GM12891 (cell line): ENCODE results near the gene CRACR2B.

Experiments
- DNase-seq: peaks from one replicate; pipeline ENCODE4 v3.0.0; 2011; ENCODE audit warnings: low spot score; ENCODE audit not compliant: insufficient read length
- FAIRE-seq: peaks from 2 replicates; lab custom pipeline; 2011; peaks lifted over from hg19 to GRCh38; lab: Jason Lieb, UNC
- PAX5 ChIP-seq: IDR thresholded peaks from 2 replicates; pipeline ENCODE4 v1.6.1; 2011; ENCODE audit warnings: low read length, moderate library complexity, mild to moderate bottlenecking; ENCODE audit not compliant: insufficient read depth, severe bottlenecking
- POLR2A ChIP-seq: IDR thresholded peaks from 2 replicates; pipeline ENCODE4 v1.6.1; 2011; ENCODE audit warnings: low read depth, low read length, control low read depth
- POLR2AphosphoS5 ChIP-seq: IDR thresholded peaks from 2 replicates; pipeline ENCODE4 v1.6.1; 2011; ENCODE audit warnings: low read depth, low read length, control low read depth
- POU2F2 ChIP-seq: IDR thresholded peaks from 2 replicates; pipeline ENCODE4 v1.6.1; 2011; ENCODE audit warnings: low read depth, mild to moderate bottlenecking, control low read depth, low read length, moderate library complexity
- SPI1 ChIP-seq: IDR thresholded peaks from 2 replicates; pipeline ENCODE4 v1.6.1; 2011; ENCODE audit warnings: low read depth, low read length, control low read depth
- TAF1 ChIP-seq: IDR thresholded peaks from 2 replicates; pipeline ENCODE4 v1.6.1; 2011; ENCODE audit warnings: low read depth, low read length, control low read depth

The CRACR2B gene

GRCh38 chr11:819943-820649 lies 7.6 kb upstream of the CRACR2B start:
- TF ChIP-seq POU2F2 = no peak
- TF ChIP-seq TAF1 = 0 out of 2 replicates have a peak, but pooled peaks have one; percentile 10
- FAIRE-seq (no peak), DNase-seq (peak; percentile 92)

- DNase-seq (no peak), FAIRE-seq (no peak)
- TF ChIP-seq POU2F2 (no peak), POLR2A (no peak), POLR2AphosphoS5 (no peak), SPI1 (no peak), TAF1 (no peak), PAX5 (no peak)
These were observed 6.8 kb upstream of the CRACR2B start for GRCh38 chr11:820655-821511.

- FAIRE-seq = no peak
- DNase-seq = no peak
- TF ChIP-seq POU2F2 (no peak), PAX5 (no peak), POLR2A (no peak), SPI1 (no peak), TAF1 (no peak), POLR2AphosphoS5 (no peak)
These were observed 6.0 kb upstream of the CRACR2B start for GRCh38 chr11:821512-822371.

- no peak for TF ChIP-seq PAX5
- TF ChIP-seq POLR2A = no peak
- FAIRE-seq (no peak), DNase-seq (no peak)
These were observed 4.1 kb upstream of the CRACR2B start for GRCh38 chr11:823441-824291.

DNA sequence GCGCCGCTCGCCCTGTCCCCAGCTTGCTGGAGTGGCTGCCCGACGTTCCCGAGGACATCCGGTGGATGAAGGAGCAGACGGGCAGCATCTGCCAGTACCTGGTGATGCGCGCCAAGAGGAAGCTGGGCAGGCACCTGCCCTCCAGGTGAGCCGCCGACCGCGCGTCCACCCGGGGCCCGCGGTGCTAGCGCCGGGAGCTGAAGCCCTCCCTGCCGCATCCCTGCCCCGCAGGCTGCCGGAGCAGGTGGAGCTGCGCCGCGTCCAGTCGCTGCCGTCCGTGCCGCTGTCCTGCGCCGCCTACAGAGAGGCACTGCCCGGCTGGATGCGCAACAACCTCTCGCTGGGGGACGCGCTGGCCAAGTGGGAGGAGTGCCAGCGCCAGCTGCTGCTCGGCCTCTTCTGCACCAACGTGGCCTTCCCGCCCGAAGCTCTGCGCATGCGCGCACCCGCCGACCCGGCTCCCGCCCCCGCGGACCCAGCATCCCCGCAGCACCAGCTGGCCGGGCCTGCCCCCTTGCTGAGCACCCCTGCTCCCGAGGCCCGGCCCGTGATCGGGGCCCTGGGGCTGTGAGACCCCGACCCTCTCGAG lies 3.3 kb upstream of the CRACR2B start:
- FAIRE-seq = no peak
- DNase-seq = no peak
- no peak for TF ChIP-seq POLR2AphosphoS5
- TF ChIP-seq TAF1 = no peak
- no peak for TF ChIP-seq PAX5
- TF ChIP-seq POLR2A = no peak
- TF ChIP-seq POU2F2 = no peak
- no peak for TF ChIP-seq SPI1

DNA sequence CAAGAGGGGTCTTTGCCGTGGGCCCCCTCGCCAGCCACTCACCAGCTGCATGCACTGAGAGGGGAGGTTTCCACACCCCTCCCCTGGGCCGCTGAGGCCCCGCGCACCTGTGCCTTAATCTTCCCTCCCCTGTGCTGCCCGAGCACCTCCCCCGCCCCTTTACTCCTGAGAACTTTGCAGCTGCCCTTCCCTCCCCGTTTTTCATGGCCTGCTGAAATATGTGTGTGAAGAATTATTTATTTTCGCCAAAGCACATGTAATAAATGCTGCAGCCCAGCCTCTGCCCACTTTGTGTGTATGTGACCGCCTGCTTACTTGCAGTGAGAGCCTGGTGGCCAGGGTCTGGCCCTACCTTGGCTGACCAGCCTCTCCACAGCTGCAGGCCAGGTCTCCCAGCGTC lies 2.8 kb upstream of the CRACR2B start:
- FAIRE-seq = no peak
- no peak for DNase-seq
- TF ChIP-seq POLR2AphosphoS5 = no peak
- TF ChIP-seq POU2F2 = no peak
- TF ChIP-seq PAX5 = no peak
- no peak for TF ChIP-seq SPI1
- no peak for TF ChIP-seq POLR2A
- TF ChIP-seq TAF1 = no peak

GRCh38 chr11:825366-826226 lies 2.1 kb upstream of the CRACR2B start:
- FAIRE-seq (no peak), DNase-seq (no peak)
- no peak for TF ChIP-seq POU2F2
- no peak for TF ChIP-seq TAF1
- TF ChIP-seq SPI1 = no peak
- no peak for TF ChIP-seq POLR2AphosphoS5
- peak; percentile 23; the same call in 1 of the 2 replicates for TF ChIP-seq POLR2A
- TF ChIP-seq PAX5 = no peak
